PC-3 (cell line): ENCODE data around the gene DCAF6.

Experiments used
- EZH2 ChIP-seq: fragments of 300-600 bp; sonication (generic); IDR thresholded peaks from one replicate; pipeline ENCODE4 v1.6.1; 2017; ENCODE audit warnings: antibody characterized with exemption, mild to moderate bottlenecking, low read length; ENCODE audit not compliant: unreplicated experiment
- EZH2phosphoT487 ChIP-seq: fragments of 300-600 bp; sonication (generic); IDR thresholded peaks from 2 replicates; pipeline ENCODE4 v1.6.1; 2018; ENCODE audit warnings: mild to moderate bottlenecking, antibody characterized with exemption, low read length, borderline replicate concordance
- TF ChIP-seq, protein P1 (sequence below): fragments of 300-600 bp; sonication (generic); conservative IDR thresholded peaks from 2 replicates; pipeline ENCODE4 v1.5.1; 2017; ENCODE audit warnings: antibody characterized with exemption, low read depth, mild to moderate bottlenecking, low read length

DNA sequence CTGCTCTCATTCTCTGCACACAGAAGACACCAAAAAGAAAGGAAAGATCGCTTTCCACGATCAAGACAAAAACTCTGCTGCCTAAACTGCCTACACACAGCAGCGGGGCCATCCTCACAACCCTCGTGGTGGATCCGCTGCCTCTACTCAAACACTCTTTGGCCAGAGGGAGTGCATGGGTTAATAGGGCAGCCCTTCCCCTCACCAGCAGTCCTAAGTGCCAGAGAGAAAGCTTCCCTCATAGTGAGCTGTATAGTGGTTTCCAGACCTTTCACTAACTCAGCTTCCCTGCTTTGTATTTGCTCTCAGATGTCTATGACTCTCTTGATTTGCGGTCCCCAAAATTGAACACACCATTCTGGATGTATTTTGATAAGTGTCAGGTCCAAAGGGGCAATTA is 169.4 kb downstream of the DCAF6 start:
- TF ChIP-seq, protein P1, sequence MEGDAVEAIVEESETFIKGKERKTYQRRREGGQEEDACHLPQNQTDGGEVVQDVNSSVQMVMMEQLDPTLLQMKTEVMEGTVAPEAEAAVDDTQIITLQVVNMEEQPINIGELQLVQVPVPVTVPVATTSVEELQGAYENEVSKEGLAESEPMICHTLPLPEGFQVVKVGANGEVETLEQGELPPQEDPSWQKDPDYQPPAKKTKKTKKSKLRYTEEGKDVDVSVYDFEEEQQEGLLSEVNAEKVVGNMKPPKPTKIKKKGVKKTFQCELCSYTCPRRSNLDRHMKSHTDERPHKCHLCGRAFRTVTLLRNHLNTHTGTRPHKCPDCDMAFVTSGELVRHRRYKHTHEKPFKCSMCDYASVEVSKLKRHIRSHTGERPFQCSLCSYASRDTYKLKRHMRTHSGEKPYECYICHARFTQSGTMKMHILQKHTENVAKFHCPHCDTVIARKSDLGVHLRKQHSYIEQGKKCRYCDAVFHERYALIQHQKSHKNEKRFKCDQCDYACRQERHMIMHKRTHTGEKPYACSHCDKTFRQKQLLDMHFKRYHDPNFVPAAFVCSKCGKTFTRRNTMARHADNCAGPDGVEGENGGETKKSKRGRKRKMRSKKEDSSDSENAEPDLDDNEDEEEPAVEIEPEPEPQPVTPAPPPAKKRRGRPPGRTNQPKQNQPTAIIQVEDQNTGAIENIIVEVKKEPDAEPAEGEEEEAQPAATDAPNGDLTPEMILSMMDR, result no peak
- TF ChIP-seq EZH2phosphoT487, result no peak
- no peak for TF ChIP-seq EZH2
